Umbilical cord (tissue), 2 donors: ENCODE results near the gene GALNT15. TPM values are rescaled to one million over a fixed set of nuclear protein-coding genes. Genes with fewer than 3 reads are reported as not detected.

Experiments used
- DNase-seq: peaks from one replicate; pipeline ENCODE4 v3.0.0-alpha.2; 2015; ENCODE audit warnings: low spot score
- total RNA-seq: library from RNA; depleted of rRNA; stranded (reverse); fragments of >200 nt; gene quantifications from one replicate; pipeline ENCODE4 v1.2.3, GENCODE V29; 2014; ENCODE audit warnings: low replicate concordance; ENCODE audit not compliant: insufficient read depth

The GALNT15 gene
- total RNA-seq, 1 donor from 2014 or later, result 3.9 TPM

DNA sequence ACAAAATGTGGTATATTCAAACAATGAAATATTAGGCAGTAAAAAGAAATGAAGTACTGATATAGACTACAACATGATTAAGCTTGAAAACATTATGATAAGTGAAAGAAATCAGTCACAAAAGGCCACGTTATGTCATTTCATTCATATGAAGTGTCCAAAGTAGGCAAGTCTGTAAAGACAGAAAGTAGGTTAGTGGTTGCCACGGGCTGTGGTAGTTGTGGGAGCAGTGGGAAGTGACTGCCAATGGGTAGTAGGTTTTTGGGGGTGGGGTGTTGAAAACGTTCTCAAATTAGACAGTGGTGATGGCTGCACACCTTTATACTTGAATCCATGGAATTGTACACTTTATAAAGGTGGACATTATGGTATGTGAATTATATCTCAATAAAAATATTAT is 12.1 kb downstream of the GALNT15 start:
- DNase-seq, result no peak

DNA sequence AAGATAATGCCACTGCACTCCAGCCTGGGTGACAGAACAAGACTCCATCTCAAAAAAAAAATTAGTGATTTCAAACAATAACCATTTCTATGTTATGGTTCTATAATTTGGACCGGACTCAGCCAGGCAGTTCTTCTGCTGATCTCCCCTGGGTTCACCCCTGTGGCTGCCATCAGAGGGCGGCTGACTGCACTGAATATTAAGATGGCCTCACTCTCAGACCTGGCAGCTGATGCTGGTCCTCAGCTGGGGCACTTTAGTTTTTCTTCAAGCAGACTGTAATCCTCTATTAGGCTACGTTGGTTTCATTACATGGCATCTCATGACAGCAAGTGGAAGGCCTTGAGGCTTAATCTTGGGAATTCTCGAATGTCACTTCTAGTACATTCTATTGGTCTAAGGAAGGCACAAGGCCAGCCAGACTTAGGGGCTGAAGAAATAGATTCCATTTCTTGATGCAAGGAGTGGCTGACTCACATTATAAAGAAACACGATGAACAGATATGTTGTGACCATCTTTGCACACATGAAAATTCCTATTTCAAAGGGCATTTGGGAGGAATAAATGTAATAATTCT is 12.8 kb downstream of the GALNT15 start:
- no peak for DNase-seq

DNA sequence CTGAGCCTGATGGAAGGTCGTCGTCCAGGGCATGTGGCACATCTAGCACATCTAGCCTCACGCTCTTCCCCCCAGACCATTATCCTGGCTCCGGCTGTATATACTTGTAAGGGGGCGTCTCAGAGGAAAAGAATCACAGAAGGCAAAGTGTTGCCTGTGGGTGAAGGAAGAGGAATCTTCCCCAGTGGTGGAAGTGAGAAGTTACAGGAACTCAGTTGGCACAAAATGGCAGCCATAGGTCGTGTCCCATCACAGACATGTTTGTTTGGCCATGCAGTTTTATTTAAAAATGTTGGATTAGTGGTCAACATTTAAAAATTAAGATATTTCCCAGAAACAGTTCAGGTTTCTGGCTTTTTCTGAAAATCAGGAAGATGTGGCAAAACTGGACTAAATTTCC is 13.6 kb downstream of the GALNT15 start:
- no peak for DNase-seq

DNA sequence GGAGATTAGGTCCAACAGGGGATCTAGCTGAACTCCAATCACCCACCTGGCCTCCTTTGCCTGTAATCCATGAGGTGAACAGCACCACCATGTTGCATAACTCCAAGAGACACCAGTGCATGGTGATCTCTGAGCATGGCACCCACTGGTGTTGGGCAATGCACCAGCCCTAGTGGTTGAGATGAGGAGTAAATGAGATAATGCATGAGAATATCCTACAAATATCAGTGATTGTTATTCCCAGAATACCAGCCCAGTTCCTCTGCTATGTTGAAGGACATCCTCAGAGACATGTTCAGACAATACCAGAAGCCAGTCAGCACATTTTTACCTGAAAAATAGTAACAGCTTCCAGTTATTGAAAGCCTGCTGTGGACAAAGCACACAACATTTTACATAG is 14.7 kb downstream of the GALNT15 start:
- no peak for DNase-seq

DNA sequence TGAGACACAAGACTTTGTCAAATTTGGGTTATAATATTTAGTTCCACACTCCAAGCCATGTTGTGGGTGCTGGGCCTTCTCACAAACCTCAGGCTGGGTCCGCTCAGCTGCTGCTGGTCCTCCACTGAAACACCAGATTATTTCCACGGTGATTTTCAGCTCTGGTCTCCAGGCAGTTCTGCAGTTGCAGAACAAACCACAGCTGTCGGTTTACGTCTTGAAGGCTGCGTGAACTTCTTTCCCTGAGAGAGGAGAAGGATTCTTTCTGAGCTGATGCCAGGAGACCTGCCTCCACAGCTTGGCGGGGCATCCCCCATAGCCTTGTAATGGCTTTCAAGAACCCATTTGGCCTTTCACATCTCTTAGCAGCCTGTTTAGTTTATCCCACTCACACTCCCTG is 16.2 kb downstream of the GALNT15 start:
- DNase-seq, result no peak

DNA sequence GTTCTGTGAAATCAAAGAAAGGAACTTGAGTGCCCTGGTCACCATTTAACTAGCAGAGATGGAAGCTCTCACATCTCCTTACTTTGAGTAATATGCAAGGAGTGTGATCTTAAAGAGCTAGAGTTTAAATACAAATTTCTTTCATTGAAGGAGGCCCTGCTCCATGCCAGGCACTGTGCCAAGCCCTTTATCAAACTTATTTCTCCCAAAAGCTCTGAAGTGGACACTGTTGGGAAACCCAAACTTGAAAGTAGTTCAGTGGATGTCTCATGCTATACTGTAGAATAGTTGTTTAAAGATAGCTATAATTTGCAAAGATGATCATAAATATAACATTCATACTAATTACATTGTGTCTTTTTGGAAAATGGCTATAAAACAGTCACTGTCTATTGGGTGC is 17.1 kb downstream of the GALNT15 start:
- DNase-seq, result peak; percentile 16

DNA sequence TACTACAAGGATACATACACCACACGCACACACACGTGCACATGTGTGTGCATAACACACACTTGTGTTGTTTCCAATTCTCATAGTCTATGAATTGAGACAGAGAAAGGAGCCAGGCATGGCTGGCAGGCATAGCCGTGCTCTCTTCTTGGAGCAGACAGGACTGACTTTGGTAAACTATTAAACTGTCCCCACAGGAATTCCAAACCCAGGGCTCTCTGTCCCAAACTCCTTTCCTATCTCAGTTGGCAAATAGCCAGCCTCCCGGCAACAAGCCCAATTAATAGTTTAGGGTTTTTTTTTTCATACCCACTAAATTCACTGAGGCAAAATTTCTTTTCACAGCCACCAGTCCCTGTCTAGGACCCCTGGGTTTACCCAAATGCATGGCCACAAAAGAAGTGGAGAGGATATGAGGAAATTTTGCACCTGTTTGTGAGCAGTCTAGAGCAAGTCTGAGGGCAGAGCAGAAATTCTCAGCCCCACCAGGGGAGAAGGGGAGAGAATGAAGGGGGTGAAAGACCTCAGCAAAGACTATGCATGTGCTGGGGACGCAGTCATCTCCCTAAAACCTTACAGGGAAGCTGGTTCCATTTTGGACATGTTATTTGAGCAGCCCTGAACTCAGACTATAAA is 17.8 kb downstream of the GALNT15 start:
- no peak for DNase-seq

DNA sequence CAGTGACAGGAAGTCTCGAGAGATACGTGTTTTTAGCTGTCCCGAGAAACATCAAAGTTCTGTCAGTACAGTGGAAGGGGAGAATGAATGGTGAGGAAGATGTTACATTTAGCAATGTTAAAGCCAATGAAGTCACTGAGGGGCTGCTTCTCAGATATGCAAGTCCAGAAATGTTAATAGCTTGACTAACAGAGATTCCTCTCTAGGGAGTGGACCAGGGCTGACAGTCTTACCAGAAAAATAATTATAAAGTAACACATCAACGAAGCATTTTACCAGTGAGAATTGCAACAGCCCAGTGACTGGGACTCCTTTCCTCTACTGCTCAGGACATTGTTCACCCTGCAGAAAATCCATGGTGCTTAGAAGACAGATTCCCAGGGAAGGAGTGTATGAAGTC is 23.9 kb downstream of the GALNT15 start:
- DNase-seq, result no peak

DNA sequence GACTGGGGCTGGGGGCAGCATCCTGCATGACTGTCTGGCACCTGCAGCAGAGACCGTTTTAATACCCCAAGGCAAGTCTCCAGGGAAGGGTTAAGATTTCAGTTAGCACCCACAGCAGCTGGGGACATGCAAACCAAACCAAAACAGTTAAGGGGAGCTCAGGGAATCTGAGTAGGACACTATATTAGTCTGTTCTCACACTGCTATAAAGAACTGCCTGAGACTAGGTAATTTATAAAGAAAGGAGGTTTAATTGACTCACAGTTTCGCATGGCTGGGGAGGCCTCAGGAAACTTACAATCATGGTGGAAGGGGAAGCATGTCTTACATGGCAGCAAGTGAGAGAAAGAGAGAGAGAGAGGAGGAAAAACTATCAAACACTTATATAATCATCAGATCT is 25.3 kb downstream of the GALNT15 start:
- no peak for DNase-seq

DNA sequence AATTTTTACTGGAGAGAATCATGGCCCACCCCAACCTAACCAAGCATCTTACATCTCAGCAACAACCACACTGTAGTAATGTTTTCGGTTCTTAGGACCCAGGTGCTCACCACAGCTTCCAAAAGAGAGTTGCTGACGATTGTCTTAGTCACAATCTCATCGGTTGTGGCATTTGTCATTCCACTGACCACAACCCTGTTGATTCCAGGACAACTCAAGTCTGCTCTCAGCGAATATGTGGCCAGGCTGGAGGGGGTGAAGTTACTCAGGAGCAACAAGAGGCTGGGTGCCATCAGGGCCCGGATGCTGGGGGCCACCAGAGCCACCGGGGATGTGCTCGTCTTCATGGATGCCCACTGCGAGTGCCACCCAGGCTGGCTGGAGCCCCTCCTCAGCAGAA is 25.9 kb downstream of the GALNT15 start:
- DNase-seq, result no peak

DNA sequence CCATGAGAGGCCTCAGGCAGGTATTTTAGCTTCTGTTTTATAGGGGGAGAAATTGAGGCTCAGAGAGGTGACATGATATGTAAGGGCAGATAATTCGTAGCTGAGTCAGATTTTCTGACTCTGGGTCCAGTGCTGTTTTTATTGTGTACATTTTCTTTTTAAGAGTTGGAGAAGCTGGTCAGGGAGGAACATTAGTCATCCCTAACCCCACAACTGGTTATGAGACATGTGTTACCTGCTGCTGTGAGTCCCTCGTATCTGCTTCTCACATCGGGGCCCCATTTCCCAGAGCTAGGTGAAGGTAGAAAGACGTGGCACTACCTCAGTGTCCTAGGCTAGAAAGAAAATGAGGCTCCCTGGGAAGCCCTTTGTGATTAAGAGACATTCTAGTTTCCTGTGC is 28.6 kb downstream of the GALNT15 start:
- DNase-seq, result no peak

DNA sequence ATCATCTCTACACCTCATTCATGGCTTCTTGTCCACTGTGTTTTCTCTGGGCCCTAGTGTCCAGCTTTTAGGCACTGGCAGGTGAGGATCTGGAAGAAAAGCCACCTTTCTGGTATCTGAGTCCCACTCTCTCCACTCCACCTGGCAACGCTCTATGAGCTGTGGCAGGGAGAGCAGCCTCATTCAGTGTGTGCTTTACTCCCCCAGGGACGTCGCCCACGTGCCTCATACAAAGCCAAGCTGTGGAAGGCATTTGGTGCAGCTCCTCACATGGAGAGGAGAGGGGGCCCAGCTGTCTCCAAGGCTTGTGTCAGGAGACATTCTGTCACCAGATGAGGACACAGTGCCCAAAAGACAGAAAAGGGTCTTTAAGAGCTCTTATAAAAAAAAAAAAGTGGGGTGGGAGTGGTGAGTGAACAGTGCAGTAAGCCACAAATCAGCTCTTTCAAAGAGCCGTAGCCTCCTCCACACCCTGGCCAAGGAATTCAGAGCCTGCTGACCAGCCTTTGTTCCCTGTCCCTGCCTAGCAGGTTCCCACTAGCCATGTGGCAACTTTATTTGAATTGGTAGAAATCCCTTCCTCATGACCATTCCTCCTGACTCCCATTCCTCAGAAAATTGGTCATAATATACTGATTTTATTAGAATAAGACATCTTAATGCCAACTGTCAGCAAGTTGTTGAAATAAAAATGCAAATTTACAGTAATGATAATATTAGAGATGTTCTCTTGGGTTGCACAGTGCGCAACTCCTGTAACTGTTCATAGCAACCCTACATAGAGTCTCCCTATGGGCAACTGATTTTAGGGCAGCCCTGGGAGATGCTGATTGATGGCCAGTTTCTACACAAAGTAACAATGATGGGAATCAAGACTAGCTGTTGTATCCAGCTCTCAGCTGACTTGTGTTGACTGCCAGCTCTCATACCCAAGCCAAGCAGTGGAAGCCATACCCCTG is 29.5 kb downstream of the GALNT15 start:
- DNase-seq, result no peak

DNA sequence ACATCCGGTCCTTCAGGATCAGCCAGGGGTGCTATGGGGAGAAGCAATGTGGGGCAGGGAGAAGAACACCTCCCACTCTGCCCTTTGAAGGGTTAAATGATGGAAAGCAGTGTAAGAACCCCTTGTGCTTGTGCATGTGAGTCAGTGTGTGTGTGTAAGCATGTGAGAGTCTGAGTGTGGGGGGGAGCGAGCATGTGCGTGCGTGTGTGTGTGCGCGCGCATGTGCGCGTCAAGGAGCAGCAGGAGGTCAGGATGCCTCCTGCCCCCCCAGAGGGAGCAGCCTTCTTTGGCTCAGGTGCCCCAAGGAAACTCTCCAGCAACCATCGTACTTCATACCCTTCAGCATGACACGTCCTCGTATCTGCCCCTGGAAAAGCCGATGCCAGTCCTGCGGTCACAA is 30.3 kb downstream of the GALNT15 start:
- DNase-seq, result no peak

DNA sequence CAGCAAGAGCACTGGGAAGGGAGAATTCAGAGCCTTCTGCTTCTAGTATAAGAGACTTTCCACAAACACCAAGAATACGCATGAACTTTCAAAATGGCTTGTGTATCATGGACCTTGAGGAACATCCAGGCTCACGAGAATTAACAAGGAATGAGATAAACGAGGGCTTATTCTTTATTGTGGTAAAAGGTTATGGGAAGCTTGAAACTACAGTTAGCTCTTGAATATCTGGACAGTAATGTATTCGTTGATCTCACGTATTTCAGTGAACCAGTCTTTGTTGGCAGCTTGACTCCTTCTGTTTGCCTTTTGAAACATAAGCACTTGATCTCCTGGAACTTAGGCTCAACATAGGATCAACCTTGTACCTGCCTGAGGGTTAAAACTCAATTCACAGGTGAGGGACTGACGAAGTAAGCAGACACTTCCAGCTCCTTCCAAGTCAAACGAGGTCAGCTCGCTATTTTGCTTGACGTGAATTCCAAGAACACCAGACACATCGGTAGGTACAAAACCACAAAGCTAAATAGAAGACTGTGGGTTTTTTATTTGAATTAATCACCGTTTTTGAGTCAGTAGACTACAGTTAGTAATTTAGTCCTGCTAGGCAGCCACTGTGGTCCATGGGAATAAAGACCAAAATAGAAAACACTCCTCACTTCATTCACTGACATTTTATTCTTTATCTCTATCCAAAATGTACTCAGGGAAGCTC is 30.8 kb downstream of the GALNT15 start:
- no peak for DNase-seq

DNA sequence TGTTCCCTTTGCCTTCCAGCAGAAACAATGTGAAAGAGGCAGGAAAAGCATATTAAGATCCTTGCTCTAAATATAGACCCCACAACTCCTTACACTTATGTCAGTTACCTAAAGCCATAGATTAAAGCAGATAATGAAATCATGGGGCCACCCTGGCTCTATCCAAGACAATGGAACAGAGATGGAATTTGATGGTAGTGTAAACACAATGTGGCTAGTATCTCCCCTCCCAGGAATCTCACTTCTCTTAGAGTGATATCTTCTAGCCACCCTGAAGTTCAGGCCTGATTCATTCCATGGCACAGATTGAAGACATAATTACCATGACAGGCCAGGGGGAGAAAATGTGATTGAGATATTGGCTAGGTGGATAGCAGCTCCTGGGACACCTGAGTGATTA is 32.6 kb downstream of the GALNT15 start:
- DNase-seq, result no peak

DNA sequence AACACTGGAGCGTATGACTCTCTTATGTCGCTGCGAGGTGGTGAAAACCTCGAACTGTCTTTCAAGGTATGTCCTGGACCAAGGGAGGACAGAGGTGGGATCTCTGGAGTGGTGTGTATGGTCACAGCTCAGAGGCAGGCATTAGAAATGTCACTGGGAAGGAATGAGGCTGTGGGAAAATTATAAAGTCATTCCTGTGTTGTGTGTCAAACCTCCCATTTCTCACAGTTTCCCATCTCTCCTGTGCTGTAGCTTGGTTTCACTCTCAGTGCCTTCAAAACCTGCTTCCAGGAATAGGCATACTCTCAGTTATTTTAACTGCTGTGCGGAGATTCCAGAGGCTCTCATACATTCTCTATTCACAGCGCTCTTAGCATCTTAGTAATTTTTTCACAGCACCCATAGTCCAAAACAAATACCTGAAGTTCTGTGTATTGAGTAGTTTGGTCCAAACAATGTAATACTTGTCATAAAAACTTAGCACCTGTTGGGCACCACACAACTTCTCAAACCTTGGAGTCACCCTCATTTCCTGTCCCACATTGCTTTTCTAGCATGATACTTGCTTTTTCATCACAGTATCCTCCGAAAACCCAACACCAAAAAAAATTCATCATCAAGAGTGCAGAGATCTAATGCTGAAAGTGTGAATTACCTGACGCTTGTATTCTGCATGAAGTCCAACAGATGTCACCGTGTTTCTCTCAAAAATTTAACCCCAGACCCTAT is 36.9 kb downstream of the GALNT15 start:
- DNase-seq, result no peak

DNA sequence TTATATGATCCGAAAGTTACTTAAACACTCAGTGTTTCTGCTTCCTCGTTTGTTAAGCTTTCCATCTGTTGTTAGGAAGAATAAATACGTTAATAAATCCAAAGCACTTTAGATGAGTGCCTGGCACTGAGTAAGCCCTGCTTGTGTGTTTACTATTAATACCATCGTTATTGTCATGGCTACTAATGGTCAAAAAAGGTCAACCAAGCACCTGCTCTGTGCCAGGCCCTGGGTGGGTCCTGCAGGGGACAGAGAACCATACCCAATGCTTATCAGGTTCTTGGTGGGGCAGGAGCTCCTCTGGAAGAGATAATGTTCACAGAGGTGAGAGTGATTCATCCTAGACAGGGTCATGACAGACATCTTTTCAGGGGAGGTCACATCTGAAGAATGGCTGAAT is 39.9 kb downstream of the GALNT15 start:
- no peak for DNase-seq

DNA sequence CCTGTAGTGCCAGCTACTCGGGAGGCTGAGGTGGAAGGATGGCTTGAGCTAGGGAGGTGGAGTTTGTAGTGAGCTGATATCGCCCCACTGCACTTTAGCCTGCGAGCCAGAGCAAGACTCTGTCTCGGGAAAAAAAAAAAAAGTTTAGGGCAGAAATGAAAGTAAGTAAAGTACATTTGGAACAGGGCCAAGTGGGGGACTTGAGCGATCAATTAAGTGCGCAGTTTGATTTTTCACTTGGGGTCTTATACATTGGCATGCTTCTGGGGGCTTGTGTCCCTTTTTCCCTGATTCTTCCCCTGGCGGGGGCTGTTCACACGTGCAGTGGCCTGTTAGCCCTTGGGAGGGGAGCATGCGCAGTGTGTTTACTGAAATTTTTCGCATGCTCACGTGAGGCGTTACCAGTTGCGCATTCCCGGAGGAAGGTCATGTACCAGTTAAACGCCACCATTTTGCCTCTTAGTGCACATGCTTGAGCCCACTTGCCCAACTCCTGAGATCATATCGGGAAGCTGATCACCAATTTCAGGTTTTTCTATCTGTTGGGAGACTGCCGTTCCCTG is 42.0 kb downstream of the GALNT15 start:
- no peak for DNase-seq

DNA sequence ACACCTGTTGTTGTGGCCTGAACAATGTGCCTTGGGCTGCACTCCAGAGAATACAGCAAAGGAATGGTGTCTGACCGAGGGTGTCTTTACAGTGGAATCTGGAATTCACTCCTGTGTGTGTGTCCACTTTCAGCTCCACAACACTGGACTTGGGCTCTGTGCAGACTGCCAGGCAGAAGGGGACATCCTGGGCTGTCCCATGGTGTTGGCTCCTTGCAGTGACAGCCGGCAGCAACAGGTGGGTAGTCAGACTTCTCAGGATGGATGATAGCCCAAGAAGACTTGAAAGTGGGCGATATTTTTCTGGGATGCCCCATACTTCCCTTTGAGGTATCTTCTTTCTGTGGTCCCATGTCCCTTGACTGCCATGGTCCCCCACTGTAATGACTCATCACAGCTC is 45.3 kb downstream of the GALNT15 start:
- no peak for DNase-seq

DNA sequence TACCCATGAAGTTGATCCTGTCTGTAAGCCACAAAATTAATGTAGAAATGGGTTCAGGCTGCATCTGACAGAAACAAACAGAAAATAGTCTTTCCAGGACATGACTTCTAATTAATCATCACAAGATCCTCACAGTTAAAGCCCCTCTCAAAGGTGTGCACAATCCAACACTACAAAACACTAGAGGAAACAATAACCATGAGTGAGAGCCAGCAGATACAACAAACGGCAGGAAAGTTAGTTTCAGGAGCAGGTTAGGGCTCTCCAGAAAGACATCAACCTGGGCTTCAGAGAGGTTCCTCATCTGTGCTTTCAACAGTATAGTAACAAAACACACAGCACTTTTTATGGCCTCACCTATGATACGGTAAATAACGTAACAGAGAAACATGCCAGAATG is 47.5 kb downstream of the GALNT15 start:
- DNase-seq, result no peak

DNA sequence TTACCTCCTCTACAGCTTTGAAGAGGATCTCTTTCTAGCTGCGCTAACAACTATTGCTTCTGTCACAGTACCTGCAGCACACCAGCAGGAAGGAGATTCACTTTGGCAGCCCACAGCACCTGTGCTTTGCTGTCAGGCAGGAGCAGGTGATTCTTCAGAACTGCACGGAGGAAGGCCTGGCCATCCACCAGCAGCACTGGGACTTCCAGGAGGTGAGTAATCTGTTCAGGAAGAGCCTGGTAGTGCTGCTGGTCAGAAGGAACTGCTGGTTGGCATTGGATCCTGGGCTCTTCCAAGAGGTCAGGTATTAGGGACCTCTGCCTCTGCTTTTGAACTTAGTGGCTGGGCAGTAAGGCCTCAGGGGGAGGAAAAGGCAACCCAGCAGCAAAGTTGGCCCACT is 48.1 kb downstream of the GALNT15 start:
- no peak for DNase-seq
